AG08396 (cell line): ENCODE results near the gene PDGFRA.

Experiments
- DNase-seq: peaks from one replicate; pipeline ENCODE4 v3.0.0; 2012; ENCODE audit warnings: low spot score, mixed read lengths

PDGFRA gene

DNA sequence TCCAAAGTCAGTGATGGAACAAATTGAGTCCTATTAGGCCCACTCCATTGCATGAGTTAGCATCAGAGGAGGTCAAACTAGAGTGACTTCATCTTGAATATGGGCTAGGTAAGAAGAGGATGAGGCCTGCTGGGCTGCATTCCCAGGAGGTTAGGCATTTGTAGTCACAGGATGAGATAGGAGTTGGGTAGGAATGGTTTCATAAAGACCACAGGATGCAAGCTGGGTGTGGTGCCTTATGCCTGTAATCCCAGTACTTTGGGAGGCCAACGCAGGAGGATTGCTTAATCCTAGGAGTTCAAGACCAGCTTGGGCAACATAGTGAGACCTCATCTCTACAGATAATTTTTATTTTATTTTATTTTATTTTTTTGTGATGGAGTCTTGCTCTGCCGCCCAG, 26.8 kb downstream of the PDGFRA start:
- no peak for DNase-seq

GRCh38 chr4:54256491-54257486, 27.7 kb downstream of the PDGFRA start:
- no peak for DNase-seq

GRCh38 chr4:54265366-54265765, 36.3 kb downstream of the PDGFRA start:
- no peak for DNase-seq

GRCh38 chr4:54268151-54268550, 39.1 kb downstream of the PDGFRA start:
- peak; percentile 33 for DNase-seq

GRCh38 chr4:54271464-54271863, 42.4 kb downstream of the PDGFRA start:
- no peak for DNase-seq

DNA sequence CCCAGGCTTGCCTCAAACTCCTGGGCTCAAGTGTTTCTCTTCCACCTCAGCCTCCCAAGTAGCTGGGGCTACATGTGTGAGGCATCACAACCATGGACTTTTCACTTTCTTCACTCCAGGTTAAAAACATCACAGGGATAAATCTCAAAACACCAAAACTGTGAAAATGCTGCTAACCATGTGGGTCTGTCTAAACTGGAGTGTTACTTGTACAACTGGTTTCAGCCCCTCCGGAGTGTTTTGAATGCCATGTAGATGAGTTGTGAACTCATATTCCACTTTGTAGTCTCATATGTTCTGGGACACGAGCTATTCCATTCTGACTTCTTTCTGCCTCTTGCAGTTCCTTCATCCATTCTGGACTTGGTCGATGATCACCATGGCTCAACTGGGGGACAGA, 43.0 kb downstream of the PDGFRA start:
- no peak for DNase-seq

DNA sequence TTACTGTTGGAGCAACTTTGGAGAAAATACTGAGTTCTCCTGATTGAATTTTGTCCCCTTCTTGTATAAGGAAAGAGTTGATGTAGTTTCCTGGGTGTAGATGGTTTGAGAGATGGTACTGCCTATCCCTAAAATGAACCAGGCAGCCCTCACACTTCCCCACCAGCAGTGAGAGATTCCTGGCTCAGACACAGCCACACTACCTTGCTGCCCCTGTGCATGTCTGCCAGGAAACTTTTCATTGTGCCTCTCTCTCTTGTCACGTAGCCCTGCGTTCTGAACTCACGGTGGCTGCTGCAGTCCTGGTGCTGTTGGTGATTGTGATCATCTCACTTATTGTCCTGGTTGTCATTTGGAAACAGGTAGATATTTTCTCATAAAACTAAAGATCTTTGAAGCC, 45.2 kb downstream of the PDGFRA start:
- no peak for DNase-seq

GRCh38 chr4:54274795-54275665, 45.9 kb downstream of the PDGFRA start:
- no peak for DNase-seq

- no peak for DNase-seq
These were observed 47.7 kb downstream of the PDGFRA start for GRCh38 chr4:54276641-54277430.

DNA sequence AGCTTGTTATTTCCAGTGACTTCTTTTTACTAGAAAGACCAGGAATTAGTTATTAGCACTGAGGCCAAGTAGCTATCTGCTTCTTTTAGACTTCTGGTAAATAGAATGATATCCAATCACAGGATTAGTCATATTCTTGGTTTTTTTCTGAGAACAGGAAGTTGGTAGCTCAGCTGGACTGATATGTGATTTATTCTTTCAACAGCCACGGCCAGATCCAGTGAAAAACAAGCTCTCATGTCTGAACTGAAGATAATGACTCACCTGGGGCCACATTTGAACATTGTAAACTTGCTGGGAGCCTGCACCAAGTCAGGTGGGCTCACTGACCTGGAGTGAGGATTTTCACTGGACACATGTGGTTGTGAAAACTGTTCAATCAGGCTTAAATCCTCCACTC, 48.6 kb downstream of the PDGFRA start:
- DNase-seq: peak; percentile 54

GRCh38 chr4:54278216-54278615, 49.1 kb downstream of the PDGFRA start:
- DNase-seq: no peak

DNA sequence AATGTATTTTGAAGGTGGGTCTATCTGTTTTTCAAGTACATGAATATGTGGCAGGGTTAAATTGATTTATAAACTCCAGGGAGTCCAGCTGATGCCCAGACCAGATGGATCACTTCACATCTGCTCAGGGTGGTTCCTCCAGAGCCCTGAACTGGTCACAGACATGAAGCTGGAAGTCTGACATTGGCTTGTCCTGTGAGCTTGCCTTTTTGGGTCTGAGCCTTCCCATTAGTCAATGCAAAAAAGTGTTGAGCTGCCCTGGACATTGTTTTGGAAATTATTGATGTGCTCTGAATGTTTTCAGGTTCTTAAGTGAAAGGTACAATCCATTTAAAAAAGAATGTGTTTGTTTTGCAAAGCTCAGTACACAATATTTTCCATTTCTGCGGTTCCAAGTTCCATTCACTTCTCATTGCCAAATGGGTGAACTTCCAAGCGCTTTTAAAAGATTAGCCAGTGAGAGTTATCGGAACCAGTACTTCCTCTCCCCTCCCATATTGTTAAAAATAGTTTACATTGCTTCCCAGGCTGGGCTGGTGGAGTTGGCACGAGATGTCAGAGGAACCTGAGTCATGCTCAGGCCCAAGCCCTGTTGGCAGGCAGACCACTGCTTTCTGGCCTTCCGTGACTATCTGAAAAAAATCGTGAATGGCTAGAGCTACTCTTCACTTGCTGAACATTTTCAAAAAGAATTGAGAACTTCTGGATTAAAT, 52.1 kb downstream of the PDGFRA start:
- DNase-seq: peak; percentile 89

DNA sequence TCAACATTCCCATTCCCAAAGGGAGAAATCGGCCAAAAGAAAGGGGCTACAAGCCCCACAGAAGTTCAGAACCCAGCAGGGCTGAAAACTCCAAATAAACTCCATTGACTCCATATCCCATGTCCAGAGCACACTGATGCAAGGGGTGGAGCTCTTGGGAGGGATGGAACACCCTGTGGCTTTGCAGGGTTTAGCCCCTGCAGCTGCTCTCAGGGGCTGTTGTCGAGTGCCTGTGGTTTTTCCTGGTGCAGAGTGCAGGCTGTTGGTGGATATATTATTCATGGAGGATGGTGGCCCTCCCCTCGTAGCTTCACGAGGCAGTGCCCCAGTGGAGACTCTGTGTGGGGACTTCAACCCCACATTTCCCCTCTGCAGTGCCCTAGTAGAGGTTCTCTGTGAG, 53.7 kb downstream of the PDGFRA start:
- no peak for DNase-seq

DNA sequence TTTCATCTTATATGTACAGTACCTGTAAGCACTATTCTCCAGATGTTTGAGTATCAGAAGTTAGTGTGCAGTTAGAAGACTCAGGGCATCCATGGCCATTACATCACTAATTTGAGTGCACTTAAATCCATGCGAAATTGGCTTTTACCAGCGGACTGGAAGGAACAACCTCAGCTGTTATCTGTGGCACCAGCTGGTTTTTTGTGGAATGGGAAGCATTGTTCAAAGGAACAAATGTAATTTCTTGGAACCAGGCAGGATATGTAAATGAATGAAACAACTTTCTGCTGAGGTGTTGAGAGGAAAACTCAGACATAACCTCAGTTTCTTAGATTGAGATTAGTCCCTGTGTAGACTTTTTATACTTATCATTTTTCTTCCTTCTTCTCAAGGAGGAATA, 60.2 kb downstream of the PDGFRA start:
- DNase-seq: no peak

DNA sequence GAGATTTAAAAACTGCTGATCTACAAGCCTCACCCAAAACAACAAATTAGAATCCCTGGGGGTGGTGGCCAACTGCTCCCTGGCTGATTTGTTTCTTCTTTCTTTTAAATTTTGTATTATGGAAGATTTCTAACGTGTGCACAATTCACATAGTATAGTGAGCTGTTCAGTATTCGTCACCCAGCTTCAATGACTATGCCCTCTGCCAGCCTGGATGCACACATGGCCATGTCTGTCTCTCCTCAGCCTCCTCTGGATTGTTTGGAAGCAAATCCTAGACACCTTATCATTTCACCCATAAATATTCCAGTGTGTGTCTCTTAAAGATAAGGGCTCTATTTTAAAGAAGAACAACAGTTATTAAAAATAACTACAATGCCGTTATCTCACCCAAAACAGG, 61.9 kb downstream of the PDGFRA start:
- no peak for DNase-seq

GRCh38 chr4:54296548-54297203, 67.6 kb downstream of the PDGFRA start:
- no peak for DNase-seq

GRCh38 chr4:54308110-54308509, 79.0 kb downstream of the PDGFRA start:
- no peak for DNase-seq

- DNase-seq: no peak
These were observed 86.8 kb downstream of the PDGFRA start for GRCh38 chr4:54315561-54316538.

- DNase-seq: no peak
These were observed 88.6 kb downstream of the PDGFRA start for GRCh38 chr4:54317690-54318089.

GRCh38 chr4:54318904-54319303, 89.8 kb downstream of the PDGFRA start:
- DNase-seq: peak; percentile 71
